H1 (cell line): ENCODE data around the gene KIF22. TPM values are rescaled to one million over a fixed set of nuclear protein-coding genes. Genes with fewer than 3 reads are reported as not detected.
A peak's percentile ranks its signal among the peaks of the same experiment; 100 is the strongest.

Source experiments
- CTCF ChIA-PET: fragments of 300-600 bp; sonication (Branson Sonifier 250); formaldehyde crosslinking; loops from one replicate; lab custom pipeline; 2021; ENCODE audit not compliant: partially characterized antibody; lab: Charles Lee
- POLR2A ChIA-PET: fragments of 300-600 bp; sonication (Branson Sonifier 250); formaldehyde crosslinking; loops from one replicate; lab custom pipeline; 2021; ENCODE audit warnings: inconsistent platforms; ENCODE audit not compliant: partially characterized antibody; lab: Charles Lee
- DNase-seq, 2 experiments: peaks; one replicate each; pipeline versions ENCODE4 v3.0.0 to v3.0.0-alpha.2; 2010 to 2022; ENCODE audit warnings: low spot score in 2 of 2, low read depth in 1 of 2, mixed read lengths in 1 of 2
- FAIRE-seq: peaks from 2 replicates; lab custom pipeline; 2011; peaks lifted over from hg19 to GRCh38; lab: Jason Lieb, UNC
- H2AFZ ChIP-seq: 2 replicates; pipeline ENCODE4 v1.8.1; 2012; ENCODE audit warnings: low read length, inconsistent platforms
- H2AK5ac ChIP-seq: 2 replicates; pipeline ENCODE4 v1.6.1; 2013; ENCODE audit warnings: low read depth, low read length
- H2BK120ac ChIP-seq: replicated peaks from 2 replicates; pipeline ENCODE3; 2013; ENCODE audit warnings: low read depth, low read length, inconsistent platforms
- H2BK12ac ChIP-seq: 2 replicates; pipeline ENCODE4 v1.6.1; 2013; ENCODE audit warnings: low read depth, low read length
- H2BK15ac ChIP-seq: 2 replicates; pipeline ENCODE4 v1.6.1; 2013; ENCODE audit warnings: low read length
- H2BK20ac ChIP-seq: 2 replicates; pipeline ENCODE4 v1.6.1; 2013; ENCODE audit warnings: low read length
- H2BK5ac ChIP-seq: 2 replicates; pipeline ENCODE4 v1.6.1; 2013; ENCODE audit warnings: low read depth, low read length
- H3K14ac ChIP-seq: 2 replicates; pipeline ENCODE4 v1.6.1; 2013; ENCODE audit warnings: inconsistent platforms; ENCODE audit not compliant: insufficient read length
- H3K18ac ChIP-seq: 2 replicates; pipeline ENCODE4 v1.6.1; 2013; ENCODE audit warnings: low read length; ENCODE audit errors: extremely low read depth
- H3K23ac ChIP-seq: 2 replicates; pipeline ENCODE4 v1.6.1; 2013; ENCODE audit warnings: inconsistent platforms; ENCODE audit not compliant: insufficient read length
- H3K23me2 ChIP-seq: 2 replicates; pipeline ENCODE4 v1.6.1; 2013; ENCODE audit warnings: low read depth, low read length
- H3K27ac ChIP-seq: 2 replicates; pipeline ENCODE4 v1.6.1; 2011; ENCODE audit warnings: low read depth, low read length, inconsistent platforms
- H3K27me3 ChIP-seq, 4 experiments: replicated peaks in 1 of 4; 1 replicate in 1 of 4; 2 replicates in 3 of 4; pipeline versions ENCODE4 v1.6.1 to v1.8.1; 2011 to 2013; ENCODE audit warnings: low read length in 3 of 4, mild to moderate bottlenecking in 3 of 4, inconsistent platforms in 2 of 4, mixed read lengths in 2 of 4, moderate library complexity in 1 of 4; ENCODE audit not compliant: control insufficient read depth in 3 of 4, insufficient read depth in 3 of 4; ENCODE audit errors: extremely low read depth in 1 of 4
- H3K36me3 ChIP-seq, 4 experiments: 2 replicates each; pipeline versions ENCODE4 v1.6.1 to v1.8.1; 2011 to 2013; ENCODE audit warnings: mild to moderate bottlenecking in 4 of 4, low read length in 3 of 4, moderate library complexity in 2 of 4, control low read depth in 1 of 4, inconsistent platforms in 1 of 4; ENCODE audit not compliant: insufficient read depth in 4 of 4, control insufficient read depth in 2 of 4
- H3K4ac ChIP-seq: replicated peaks from 2 replicates; pipeline ENCODE3; 2013; ENCODE audit warnings: low read length, low read depth, mixed read lengths, inconsistent platforms; ENCODE audit not compliant: insufficient read length
- H3K4me1 ChIP-seq, 4 experiments: replicated peaks in 1 of 4; 1 replicate in 1 of 4; 2 replicates in 3 of 4; pipeline versions ENCODE4 v1.6.1 to v1.8.1; 2011 to 2013; ENCODE audit warnings: low read length in 3 of 4, inconsistent platforms in 2 of 4, mixed read lengths in 1 of 4; ENCODE audit not compliant: insufficient read depth in 4 of 4, control insufficient read depth in 3 of 4
- H3K4me2 ChIP-seq, 2 experiments: 2 replicates each; pipeline versions ENCODE4 v1.6.1 to v1.8.1; 2011 to 2013; ENCODE audit warnings: low read depth in 2 of 2, low read length in 2 of 2, control low read depth in 1 of 2, inconsistent platforms in 1 of 2, mild to moderate bottlenecking in 1 of 2; ENCODE audit not compliant: insufficient read depth in 1 of 2
- H3K4me3 ChIP-seq, 4 experiments: fragments of 200-600, 300-600 bp in 1 of 4; sonication (generic), shearing (Covaris generic), sonication (Bioruptor Twin) in 1 of 4; 2 replicates each; pipeline versions ENCODE4 v1.5.1 to v1.8.1; 2011 to 2016; ENCODE audit warnings: low read length in 4 of 4, low read depth in 3 of 4, control low read depth in 2 of 4, inconsistent platforms in 2 of 4, mild to moderate bottlenecking in 2 of 4, mixed read lengths in 1 of 4, moderate library complexity in 1 of 4; ENCODE audit not compliant: insufficient read depth in 2 of 4; ENCODE audit errors: extremely low read depth in 1 of 4
- H3K56ac ChIP-seq: replicated peaks from 2 replicates; pipeline ENCODE3; 2013; ENCODE audit warnings: low read depth, mild to moderate bottlenecking, mixed read lengths, low read length, inconsistent platforms; ENCODE audit not compliant: insufficient read length
- H3K79me1 ChIP-seq: 2 replicates; pipeline ENCODE4 v1.6.1; 2013; ENCODE audit warnings: low read depth, low read length, control low read depth
- H3K79me2 ChIP-seq, 2 experiments: 2 replicates each; pipeline versions ENCODE4 v1.6.1 to v1.8.1; 2012 to 2013; ENCODE audit warnings: low read length in 2 of 2, mild to moderate bottlenecking in 2 of 2, inconsistent platforms in 1 of 2; ENCODE audit not compliant: insufficient read depth in 2 of 2, control insufficient read depth in 1 of 2
- H3K9ac ChIP-seq, 4 experiments: replicated peaks in 1 of 4; 1 replicate in 1 of 4; 2 replicates in 3 of 4; pipeline versions ENCODE4 v1.6.1 to v1.8.1; 2011 to 2013; ENCODE audit warnings: low read depth in 3 of 4, low read length in 3 of 4, control low read depth in 2 of 4, mild to moderate bottlenecking in 2 of 4, moderate library complexity in 2 of 4, inconsistent platforms in 1 of 4; ENCODE audit errors: extremely low read depth in 1 of 4
- H3K9me3 ChIP-seq, 2 experiments: 2 replicates each; pipeline versions ENCODE4 v1.6.1 to v1.8.1; 2012 to 2013; ENCODE audit warnings: mild to moderate bottlenecking in 2 of 2, moderate library complexity in 2 of 2, control low read depth in 1 of 2, inconsistent platforms in 1 of 2, low read depth in 1 of 2, low read length in 1 of 2, mixed read lengths in 1 of 2; ENCODE audit not compliant: insufficient read depth in 2 of 2
- H4K20me1 ChIP-seq, 2 experiments: replicated peaks in 1 of 2; 2 replicates each; pipeline versions ENCODE3 to v1.8.1; 2011 to 2013; ENCODE audit warnings: inconsistent platforms in 2 of 2, low read length in 2 of 2, mild to moderate bottlenecking in 1 of 2; ENCODE audit not compliant: insufficient read depth in 2 of 2, control insufficient read depth in 1 of 2
- H4K5ac ChIP-seq: 2 replicates; pipeline ENCODE4 v1.6.1; 2013; ENCODE audit warnings: low read length, low read depth, mixed read lengths, inconsistent platforms; ENCODE audit not compliant: insufficient read length
- H4K8ac ChIP-seq: 2 replicates; pipeline ENCODE4 v1.8.0; 2013; ENCODE audit warnings: mild to moderate bottlenecking, moderate library complexity, low read length, inconsistent platforms; ENCODE audit not compliant: insufficient read depth; ENCODE audit errors: extremely low read depth
- H4K91ac ChIP-seq: replicated peaks from 2 replicates; pipeline ENCODE3; 2013; ENCODE audit warnings: low read length, mixed read lengths, inconsistent platforms; ENCODE audit not compliant: insufficient read length
- FOSL1 ChIP-seq: IDR thresholded peaks from 2 replicates; pipeline ENCODE4 v1.6.1; 2011; ENCODE audit warnings: mild to moderate bottlenecking, low read depth, low read length, moderate library complexity; ENCODE audit not compliant: insufficient read depth
- WGBS, 2 experiments: shearing (Covaris generic) in 1 of 2; methylation state at CpG; one replicate each; pipeline versions ENCODE4 v1.1.6 to v1.1.7; 2013 to 2015; ENCODE audit warnings: low lambda C conversion rate in 2 of 2, mixed read lengths in 2 of 2, inconsistent platforms in 1 of 2, low coverage in 1 of 2, missing lambda C conversion rate in 1 of 2; ENCODE audit not compliant: insufficient replicate concordance in 2 of 2, insufficient coverage in 1 of 2, insufficient read length in 1 of 2; ENCODE audit errors: extremely low coverage in 1 of 2, missing lambda C conversion rate in 1 of 2; 5-methylcytosine and 5-hydroxymethylcytosine counted together
- polyA plus RNA-seq, 7 experiments: library from polyadenylated mRNA; depleted of rRNA in 3 of 7; stranded (reverse) in 5 of 7; unstranded in 2 of 7; fragments of >200 nt in 5 of 7; fragments of 200-250 nt in 2 of 7; gene quantifications; 1 replicate in 5 of 7; 2 replicates in 1 of 7; 4 replicates in 1 of 7; pipeline versions ENCODE4 v1.2.1 to v1.2.3, GENCODE V29; 2011 to 2013; ENCODE audit warnings: missing spikeins in 2 of 7, mixed read lengths in 2 of 7
- total RNA-seq: library from RNA; stranded (reverse); fragmentation: NEBNext Ultra II Directional; extraction: Animal tissue kit (Norgen Biotek cat#: 25700); gene quantifications from 2 replicates; pipeline ENCODE4 v1.2.1, GENCODE V29; 2021

KIF22 gene
- total and polyA plus RNA-seq, 2 of the 8 experiments (the other 6 are each of a cell fraction or from before 2014, with no cell fraction given): 139 to 142 TPM

GRCh38 chr16:29789775-29790182, 772 bp upstream of the KIF22 start:
- Histone ChIP-seq H3K4me3 (peak overlapping the region; percentile 51 to 98 (median 96)), H3K56ac (peak overlapping the region; percentile 54), H3K4ac (peak overlapping the region; percentile 28), H3K9ac (peak overlapping the region in 3 of 4 experiments; percentile 49 to 79 (median 71); a peak in 6 of 7 replicates), H3K27ac (peak overlapping the region; percentile 67; the same call in 1 of the 2 replicates), H2AK5ac (peak overlapping the region; percentile 75; the same call in 1 of the 2 replicates), H2BK5ac (peak overlapping the region; percentile 93), H3K14ac (no peak overlapping the region), H3K27me3 (no peaks in the 10 kb centered on the region), H2BK120ac (no peak overlapping the region), H3K79me2 (peaks cover 28 to 42% of the 10 kb centered on the region in 2 experiments), H3K4me1 (peaks cover 3 to 21% (median 6%) of the 10 kb centered on the region in 4 experiments), H2BK15ac (peak overlapping the region; percentile 3; the same call in 1 of the 2 replicates), H4K20me1 (peaks cover 2 to 10% of the 10 kb centered on the region in 2 experiments), H3K4me2 (peak overlapping the region; percentile 97 to 100), H2BK20ac (peak overlapping the region; percentile 82; the same call in 1 of the 2 replicates), H3K18ac (peak overlapping the region; percentile 97), H2BK12ac (peak overlapping the region; percentile 75; the same call in 1 of the 2 replicates), H3K23me2 (peaks cover 17% of the 10 kb centered on the region), H4K8ac (peak overlapping the region; percentile 81), H3K36me3 (peaks cover 0 to 8% (median 3%) of the 10 kb centered on the region in 4 experiments; a peak in 5 of 8 replicates), H2AFZ (peak overlapping the region; percentile 98), H4K5ac (peak overlapping the region; percentile 46), H3K9me3 (no peaks in the 10 kb centered on the region), H3K23ac (no peak overlapping the region), H4K91ac (peak overlapping the region; percentile 38), H3K79me1 (peaks cover 9% of the 10 kb centered on the region; the same call in 1 of the 2 replicates)
- WGBS, 2 experiments: 79% methylated on average over 20 of the region's 20 CpGs; no CpG with 5 or more reads in 1 of the 2 experiments
- ChIA-PET CTCF (interaction anchor here (0.6 to 2.8 kb wide), 24 partner anchors 9 to 98 kb away, joined by 3 to 23 read pairs (median 4); partner anchors contain the start of genes CDIPT, MAZ, PAGR1 and ZG16), POLR2A (interaction anchor here (0.6 to 3.6 kb wide), 31 partner anchors 11 to 302 kb away, joined by 3 to 58 read pairs (median 5); partner anchors contain the start of genes C16orf54, CDIPT, TBX6 and TLCD3B)
- DNase-seq (no peak), FAIRE-seq (no peak)
- no peak for TF ChIP-seq FOSL1
